ENCODE data around the gene PTAFR.

Gene PTAFR

DNA sequence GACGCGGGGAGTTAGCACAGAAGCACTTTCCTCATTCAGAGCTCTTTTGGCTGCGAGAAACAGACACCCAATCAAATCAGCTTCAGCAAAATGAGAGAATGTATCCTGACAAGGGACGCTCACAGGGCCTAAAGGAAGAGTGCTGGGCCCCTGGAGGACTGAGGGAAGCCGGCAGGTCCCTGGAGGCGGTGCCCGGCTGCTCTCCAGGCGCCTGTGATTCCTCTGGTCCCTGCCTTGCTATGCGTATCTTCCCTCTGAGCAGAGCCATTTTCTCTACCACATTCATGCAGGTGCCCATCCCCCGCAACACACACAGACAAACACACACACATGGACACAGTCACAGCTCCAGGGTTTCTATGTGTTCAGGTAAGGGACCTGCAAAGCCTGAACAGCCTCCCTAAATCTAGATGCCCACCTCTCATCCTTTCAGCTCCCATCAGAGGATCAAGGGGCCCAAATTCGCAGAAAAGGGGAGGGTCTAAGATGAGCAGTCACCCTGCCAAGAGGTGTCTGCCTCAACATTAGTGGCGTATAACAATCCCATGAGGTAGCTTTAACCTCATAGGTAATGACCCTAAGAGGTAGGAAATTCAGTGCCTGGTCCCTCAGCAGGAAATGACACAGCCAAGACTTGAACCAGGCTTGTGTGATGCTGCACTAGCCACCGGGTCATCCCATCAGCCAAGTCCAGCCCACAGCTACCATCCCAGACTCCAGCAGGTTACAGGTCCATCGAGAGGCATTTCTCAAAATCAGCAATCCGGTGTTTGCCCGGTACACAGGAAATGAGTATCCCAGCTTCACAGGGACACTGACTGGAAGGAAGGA lies 29.0 kb downstream of the PTAFR start:
- ATAC-seq, result no peak
- TF ChIP-seq TCF4 (CRISPR knock-in tag; IDR thresholded peaks at IDR 0.05; ENCODE audit: borderline replicate concordance) (no peak), TOX (CRISPR knock-in tag; IDR thresholded peaks at IDR 0.05; ENCODE audit: borderline replicate concordance) (no peak), PPARA (CRISPR knock-in tag; IDR thresholded peaks at IDR 0.05; ENCODE audit: borderline replicate concordance) (no peak), ZFP3 (CRISPR knock-in tag; IDR thresholded peaks at IDR 0.05) (no peak), ZNF565 (CRISPR knock-in tag; conservative IDR thresholded peaks at IDR 0.05; ENCODE audit: low read depth) (no peak), ESRRG (CRISPR knock-in tag; IDR thresholded peaks at IDR 0.05) (no peak), RARB (CRISPR knock-in tag; IDR thresholded peaks at IDR 0.05) (no peak)
- TF ChIP-seq, protein P1, sequence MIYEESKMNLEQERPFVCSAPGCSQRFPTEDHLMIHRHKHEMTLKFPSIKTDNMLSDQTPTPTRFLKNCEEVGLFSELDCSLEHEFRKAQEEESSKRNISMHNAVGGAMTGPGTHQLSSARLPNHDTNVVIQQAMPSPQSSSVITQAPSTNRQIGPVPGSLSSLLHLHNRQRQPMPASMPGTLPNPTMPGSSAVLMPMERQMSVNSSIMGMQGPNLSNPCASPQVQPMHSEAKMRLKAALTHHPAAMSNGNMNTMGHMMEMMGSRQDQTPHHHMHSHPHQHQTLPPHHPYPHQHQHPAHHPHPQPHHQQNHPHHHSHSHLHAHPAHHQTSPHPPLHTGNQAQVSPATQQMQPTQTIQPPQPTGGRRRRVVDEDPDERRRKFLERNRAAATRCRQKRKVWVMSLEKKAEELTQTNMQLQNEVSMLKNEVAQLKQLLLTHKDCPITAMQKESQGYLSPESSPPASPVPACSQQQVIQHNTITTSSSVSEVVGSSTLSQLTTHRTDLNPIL (CRISPR knock-in tag; IDR thresholded peaks at IDR 0.05; ENCODE audit: low read depth), result no peak
- TF ChIP-seq, protein P2, sequence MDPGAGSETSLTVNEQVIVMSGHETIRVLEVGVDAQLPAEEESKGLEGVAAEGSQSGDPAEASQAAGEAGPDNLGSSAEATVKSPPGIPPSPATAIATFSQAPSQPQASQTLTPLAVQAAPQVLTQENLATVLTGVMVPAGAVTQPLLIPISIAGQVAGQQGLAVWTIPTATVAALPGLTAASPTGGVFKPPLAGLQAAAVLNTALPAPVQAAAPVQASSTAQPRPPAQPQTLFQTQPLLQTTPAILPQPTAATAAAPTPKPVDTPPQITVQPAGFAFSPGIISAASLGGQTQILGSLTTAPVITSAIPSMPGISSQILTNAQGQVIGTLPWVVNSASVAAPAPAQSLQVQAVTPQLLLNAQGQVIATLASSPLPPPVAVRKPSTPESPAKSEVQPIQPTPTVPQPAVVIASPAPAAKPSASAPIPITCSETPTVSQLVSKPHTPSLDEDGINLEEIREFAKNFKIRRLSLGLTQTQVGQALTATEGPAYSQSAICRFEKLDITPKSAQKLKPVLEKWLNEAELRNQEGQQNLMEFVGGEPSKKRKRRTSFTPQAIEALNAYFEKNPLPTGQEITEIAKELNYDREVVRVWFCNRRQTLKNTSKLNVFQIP (CRISPR knock-in tag; IDR thresholded peaks at IDR 0.05; ENCODE audit: borderline replicate concordance, low read depth), result no peak

DNA sequence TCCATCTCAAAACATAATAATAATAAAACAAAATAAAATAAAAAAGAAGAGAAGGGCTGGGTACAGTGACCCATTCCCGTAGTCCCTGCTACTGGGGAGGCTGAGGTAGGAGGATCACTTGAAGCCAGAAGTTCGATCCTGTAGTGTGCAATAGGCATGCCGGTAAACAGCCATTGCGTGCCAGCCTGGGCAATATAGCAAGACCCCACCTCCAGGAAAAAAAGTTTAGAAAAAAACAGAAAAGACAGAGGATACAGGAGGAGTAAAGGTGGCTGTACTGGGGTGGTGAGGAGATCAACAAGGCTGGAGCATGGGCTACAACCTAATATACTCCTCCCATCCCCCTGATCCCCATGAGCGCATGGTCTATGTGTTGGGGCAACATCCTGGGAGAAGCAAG lies 30.8 kb downstream of the PTAFR start:
- TF ChIP-seq, protein P1 (CRISPR knock-in tag; IDR thresholded peaks at IDR 0.05; ENCODE audit: low read depth), result no peak
- TF ChIP-seq TCF4 (CRISPR knock-in tag; IDR thresholded peaks at IDR 0.05; ENCODE audit: borderline replicate concordance), result no peak
- TF ChIP-seq ARNTL (CRISPR knock-in tag; IDR thresholded peaks at IDR 0.05; ENCODE audit: borderline replicate concordance, low read depth), result no peak
- no peak for TF ChIP-seq OSR1 (CRISPR knock-in tag; IDR thresholded peaks at IDR 0.05)
- TF ChIP-seq TOX (CRISPR knock-in tag; IDR thresholded peaks at IDR 0.05; ENCODE audit: borderline replicate concordance), result no peak
- TF ChIP-seq GLIS3 (CRISPR knock-in tag; IDR thresholded peaks at IDR 0.05), result no peak
- TF ChIP-seq, protein P3, sequence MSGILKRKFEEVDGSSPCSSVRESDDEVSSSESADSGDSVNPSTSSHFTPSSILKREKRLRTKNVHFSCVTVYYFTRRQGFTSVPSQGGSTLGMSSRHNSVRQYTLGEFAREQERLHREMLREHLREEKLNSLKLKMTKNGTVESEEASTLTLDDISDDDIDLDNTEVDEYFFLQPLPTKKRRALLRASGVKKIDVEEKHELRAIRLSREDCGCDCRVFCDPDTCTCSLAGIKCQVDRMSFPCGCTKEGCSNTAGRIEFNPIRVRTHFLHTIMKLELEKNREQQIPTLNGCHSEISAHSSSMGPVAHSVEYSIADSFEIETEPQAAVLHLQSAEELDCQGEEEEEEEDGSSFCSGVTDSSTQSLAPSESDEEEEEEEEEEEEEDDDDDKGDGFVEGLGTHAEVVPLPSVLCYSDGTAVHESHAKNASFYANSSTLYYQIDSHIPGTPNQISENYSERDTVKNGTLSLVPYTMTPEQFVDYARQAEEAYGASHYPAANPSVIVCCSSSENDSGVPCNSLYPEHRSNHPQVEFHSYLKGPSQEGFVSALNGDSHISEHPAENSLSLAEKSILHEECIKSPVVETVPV (CRISPR knock-in tag; IDR thresholded peaks at IDR 0.05), result no peak
- no peak for ATAC-seq

DNA sequence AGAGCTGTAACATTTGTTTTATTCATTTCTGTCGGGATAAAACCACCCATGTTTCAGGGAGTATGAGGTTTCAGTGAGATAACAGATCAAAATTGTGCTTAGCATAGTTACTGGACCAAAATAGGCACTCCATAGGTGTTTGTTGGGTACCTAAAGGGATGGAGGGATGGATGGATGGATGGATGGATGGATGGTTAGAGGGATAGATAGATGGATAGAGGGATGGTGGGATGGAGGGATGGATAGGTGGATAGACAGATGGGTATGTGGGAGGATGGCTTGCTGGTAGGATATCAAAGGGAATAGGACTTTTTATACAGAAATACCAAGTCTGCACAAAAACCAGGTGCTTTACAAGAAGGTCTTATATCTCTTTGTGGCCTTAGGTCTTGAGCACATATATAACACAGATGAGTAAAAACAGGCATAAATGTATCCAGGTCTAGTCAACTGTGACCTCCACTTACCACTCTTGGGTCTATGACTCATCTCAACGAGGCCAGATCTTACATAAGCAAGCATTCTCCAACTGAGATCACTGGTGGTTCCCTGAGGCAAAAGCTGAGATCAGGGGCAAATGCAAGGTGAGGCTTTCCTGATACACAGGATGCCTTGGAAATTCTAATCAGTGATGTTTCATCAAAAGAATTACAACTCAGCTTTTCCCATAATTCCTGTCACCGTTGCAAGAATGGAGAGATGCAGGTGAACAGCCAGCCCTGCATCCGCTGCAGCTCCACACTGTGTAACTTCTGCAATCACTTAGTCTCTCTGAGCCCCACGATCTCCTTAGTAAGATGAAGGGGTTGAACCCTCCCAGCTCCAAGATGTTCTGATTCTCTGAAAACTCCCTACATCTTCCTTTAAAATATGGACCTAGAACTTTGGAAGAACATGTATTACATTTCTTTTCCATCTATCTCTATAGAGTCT lies 32.0 kb downstream of the PTAFR start:
- TF ChIP-seq ZNF565 (CRISPR knock-in tag; conservative IDR thresholded peaks at IDR 0.05; ENCODE audit: low read depth) (no peak), ZC3H10 (CRISPR knock-in tag; IDR thresholded peaks at IDR 0.05) (no peak), ESRRG (CRISPR knock-in tag; IDR thresholded peaks at IDR 0.05) (no peak), RARB (CRISPR knock-in tag; IDR thresholded peaks at IDR 0.05) (no peak), ARNTL (CRISPR knock-in tag; IDR thresholded peaks at IDR 0.05; ENCODE audit: borderline replicate concordance, low read depth) (no peak), CSDC2 (CRISPR knock-in tag; IDR thresholded peaks at IDR 0.05) (no peak)
- TF ChIP-seq, protein P4, sequence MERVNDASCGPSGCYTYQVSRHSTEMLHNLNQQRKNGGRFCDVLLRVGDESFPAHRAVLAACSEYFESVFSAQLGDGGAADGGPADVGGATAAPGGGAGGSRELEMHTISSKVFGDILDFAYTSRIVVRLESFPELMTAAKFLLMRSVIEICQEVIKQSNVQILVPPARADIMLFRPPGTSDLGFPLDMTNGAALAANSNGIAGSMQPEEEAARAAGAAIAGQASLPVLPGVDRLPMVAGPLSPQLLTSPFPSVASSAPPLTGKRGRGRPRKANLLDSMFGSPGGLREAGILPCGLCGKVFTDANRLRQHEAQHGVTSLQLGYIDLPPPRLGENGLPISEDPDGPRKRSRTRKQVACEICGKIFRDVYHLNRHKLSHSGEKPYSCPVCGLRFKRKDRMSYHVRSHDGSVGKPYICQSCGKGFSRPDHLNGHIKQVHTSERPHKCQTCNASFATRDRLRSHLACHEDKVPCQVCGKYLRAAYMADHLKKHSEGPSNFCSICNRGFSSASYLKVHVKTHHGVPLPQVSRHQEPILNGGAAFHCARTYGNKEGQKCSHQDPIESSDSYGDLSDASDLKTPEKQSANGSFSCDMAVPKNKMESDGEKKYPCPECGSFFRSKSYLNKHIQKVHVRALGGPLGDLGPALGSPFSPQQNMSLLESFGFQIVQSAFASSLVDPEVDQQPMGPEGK (CRISPR knock-in tag; IDR thresholded peaks at IDR 0.05; ENCODE audit: borderline replicate concordance), result no peak
- TF ChIP-seq, protein P5, sequence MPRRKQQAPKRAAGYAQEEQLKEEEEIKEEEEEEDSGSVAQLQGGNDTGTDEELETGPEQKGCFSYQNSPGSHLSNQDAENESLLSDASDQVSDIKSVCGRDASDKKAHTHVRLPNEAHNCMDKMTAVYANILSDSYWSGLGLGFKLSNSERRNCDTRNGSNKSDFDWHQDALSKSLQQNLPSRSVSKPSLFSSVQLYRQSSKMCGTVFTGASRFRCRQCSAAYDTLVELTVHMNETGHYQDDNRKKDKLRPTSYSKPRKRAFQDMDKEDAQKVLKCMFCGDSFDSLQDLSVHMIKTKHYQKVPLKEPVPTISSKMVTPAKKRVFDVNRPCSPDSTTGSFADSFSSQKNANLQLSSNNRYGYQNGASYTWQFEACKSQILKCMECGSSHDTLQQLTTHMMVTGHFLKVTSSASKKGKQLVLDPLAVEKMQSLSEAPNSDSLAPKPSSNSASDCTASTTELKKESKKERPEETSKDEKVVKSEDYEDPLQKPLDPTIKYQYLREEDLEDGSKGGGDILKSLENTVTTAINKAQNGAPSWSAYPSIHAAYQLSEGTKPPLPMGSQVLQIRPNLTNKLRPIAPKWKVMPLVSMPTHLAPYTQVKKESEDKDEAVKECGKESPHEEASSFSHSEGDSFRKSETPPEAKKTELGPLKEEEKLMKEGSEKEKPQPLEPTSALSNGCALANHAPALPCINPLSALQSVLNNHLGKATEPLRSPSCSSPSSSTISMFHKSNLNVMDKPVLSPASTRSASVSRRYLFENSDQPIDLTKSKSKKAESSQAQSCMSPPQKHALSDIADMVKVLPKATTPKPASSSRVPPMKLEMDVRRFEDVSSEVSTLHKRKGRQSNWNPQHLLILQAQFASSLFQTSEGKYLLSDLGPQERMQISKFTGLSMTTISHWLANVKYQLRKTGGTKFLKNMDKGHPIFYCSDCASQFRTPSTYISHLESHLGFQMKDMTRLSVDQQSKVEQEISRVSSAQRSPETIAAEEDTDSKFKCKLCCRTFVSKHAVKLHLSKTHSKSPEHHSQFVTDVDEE (CRISPR knock-in tag; IDR thresholded peaks at IDR 0.05), result no peak
- ATAC-seq, result peak; percentile 20; the same call in 1 of the 3 replicates

Data from SK-N-SH treated with all-trans-retinoic acid at 6 μM for 48 hours (cell line).